Femur (tissue), 1 donor: ENCODE measurements around the gene POLD4.

Experiments
- DNase-seq: peaks from one replicate; pipeline ENCODE4 v3.0.0-alpha.2; 2017

Gene POLD4

GRCh38 chr11:67387518-67387917, 34.2 kb upstream of the POLD4 start:
- DNase-seq = no peak

DNA sequence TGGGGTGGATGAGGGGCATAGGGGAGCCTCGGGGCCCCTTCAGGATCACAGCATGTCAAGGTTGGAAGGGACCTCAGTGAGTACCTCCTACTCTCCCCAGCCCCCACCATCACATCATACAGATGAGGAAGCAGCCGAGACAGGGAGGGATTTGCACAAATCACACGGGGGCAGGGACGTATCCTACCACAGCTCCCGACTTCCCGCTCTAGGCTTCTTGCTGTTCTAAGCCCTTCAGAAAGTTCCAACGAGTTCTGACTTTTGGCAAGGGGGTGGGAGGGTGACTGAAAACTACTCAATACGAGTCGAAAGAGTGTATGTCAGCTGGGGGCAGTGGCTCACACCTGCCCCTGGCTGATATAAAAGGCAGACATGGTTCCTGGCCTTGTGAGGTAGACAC, 33.7 kb upstream of the POLD4 start:
- DNase-seq = no peak

GRCh38 chr11:67384851-67385366, 31.6 kb upstream of the POLD4 start:
- DNase-seq = no peak

DNA sequence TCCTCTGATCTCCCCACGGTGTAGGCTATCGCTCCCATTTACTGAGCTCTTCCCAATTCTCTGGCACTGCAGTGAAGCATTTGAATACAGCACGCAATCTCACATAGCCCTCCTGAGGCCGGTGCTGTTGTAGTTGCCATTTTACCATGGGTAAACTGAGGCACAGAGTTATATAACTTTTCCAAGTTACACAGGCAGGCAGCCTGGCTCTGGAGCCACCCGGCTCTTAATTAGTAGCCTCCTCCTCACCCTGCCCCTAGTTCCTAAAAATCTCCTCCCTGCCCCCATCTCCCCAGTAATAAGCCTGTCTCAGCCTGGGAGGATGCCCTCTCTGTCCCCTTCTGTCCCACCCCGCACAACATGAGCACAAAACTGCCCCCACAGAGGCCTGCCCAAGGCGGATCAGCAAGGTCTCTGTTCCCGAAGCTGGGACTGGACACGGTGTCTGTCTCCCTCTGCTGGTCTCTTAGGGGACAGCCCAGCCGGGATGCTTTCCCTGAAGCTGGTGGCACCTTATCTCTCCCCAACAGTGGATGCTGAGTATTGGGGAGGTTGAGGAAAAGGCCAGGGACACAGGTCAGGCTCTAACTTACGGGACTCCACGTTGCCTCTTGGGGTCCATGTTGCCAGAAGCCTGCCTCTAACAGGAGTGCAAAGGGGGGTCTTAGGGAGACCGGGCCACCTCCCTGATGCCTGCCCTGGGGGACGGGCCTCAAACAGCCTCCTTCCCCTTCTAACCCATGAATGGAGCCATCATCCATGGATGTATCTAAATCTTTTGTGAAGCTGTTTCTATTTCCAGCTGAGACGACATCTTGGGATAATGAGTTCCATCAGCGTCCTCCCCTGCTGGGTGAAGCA, 29.2 kb upstream of the POLD4 start:
- peak; percentile 87 for DNase-seq

- no peak for DNase-seq
Observed at GRCh38 chr11:67381244-67381972, 28.1 kb upstream of the POLD4 start.

GRCh38 chr11:67379061-67380058, 26.0 kb upstream of the POLD4 start:
- DNase-seq = no peak

- no peak for DNase-seq
Observed at GRCh38 chr11:67378544-67378943, 25.2 kb upstream of the POLD4 start.

DNA sequence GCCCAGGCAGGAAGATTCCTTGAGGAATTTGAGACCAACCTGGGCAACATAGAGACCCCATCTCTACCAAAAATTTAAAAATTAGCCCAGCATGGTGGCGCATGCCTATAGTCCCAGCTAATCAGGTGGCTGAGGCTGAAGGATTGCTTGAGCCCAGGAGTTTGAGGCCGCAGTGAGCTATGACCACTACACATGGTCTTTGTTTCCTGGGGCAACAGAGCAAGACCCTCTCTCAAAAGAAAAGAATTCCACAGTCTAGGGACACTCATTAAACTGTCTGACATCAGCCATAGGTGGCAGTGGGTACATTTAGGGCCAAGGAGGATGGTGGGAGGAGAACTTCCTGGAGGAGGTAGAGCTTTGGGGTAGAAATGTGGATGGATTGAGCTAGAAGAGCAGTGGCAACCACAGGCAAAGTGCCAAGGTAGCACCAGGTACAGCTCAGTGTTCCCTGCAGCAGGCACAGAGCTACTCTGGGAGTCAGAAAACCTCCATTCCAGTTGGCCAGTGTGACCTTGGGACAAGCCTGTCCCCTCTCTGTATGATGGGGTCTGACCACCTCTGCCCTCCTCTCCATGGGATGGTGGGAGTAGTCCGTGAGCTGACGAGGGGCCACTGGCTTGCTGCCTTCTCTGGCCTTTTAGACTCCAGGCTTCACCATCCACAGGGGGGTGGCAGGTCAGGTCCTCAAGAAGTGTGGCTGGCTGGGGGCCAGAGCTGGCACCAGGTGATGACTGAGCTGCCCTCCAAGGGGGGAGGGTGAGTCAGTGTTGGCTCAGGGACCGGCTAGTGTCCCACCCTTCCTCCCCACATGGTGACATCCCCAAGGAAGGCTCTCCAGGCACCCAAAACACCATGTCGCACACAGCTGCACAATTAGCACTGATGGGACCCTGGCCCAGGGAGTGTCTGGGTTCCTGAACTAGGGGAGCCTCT, 23.8 kb upstream of the POLD4 start:
- no peak for DNase-seq

- no peak for DNase-seq
Observed at GRCh38 chr11:67376063-67376820, 22.9 kb upstream of the POLD4 start.

- DNase-seq = no peak
Observed at GRCh38 chr11:67375320-67376055, 22.1 kb upstream of the POLD4 start.

DNA sequence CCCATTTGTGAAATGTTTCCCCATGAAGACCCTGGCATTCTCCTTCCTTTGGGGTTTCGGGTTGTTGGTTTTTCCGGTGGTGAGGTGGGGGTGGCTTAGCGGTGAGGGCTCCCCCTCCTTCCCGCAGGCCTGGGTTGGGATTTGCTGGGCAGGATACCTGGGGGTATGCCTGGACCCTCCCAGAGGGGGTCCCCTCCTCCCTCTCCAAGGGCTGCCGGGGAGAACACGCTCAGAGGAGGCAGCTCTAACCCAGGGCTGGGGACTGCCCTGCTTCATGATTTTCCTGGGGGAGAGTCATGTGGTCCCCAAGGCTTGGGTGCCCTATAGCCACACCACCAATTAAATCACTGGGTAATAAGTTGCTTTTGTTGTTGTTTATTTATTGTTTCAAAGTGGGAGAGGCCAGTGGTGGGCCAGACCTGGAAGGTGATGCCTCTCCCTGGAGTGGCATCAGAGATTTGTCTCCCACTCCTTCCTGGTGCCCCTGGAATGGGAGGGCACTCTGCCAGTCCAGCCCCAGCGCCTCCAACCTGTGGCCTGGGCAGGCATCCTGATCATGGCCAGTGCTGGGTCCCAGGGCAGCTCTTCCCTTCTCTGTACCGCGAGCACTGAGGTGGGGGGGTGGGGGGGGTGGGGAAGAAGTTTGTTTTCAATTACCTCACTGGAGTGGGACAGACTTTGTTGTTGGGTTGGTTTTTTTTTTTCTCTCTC, 21.4 kb upstream of the POLD4 start:
- DNase-seq = no peak

DNA sequence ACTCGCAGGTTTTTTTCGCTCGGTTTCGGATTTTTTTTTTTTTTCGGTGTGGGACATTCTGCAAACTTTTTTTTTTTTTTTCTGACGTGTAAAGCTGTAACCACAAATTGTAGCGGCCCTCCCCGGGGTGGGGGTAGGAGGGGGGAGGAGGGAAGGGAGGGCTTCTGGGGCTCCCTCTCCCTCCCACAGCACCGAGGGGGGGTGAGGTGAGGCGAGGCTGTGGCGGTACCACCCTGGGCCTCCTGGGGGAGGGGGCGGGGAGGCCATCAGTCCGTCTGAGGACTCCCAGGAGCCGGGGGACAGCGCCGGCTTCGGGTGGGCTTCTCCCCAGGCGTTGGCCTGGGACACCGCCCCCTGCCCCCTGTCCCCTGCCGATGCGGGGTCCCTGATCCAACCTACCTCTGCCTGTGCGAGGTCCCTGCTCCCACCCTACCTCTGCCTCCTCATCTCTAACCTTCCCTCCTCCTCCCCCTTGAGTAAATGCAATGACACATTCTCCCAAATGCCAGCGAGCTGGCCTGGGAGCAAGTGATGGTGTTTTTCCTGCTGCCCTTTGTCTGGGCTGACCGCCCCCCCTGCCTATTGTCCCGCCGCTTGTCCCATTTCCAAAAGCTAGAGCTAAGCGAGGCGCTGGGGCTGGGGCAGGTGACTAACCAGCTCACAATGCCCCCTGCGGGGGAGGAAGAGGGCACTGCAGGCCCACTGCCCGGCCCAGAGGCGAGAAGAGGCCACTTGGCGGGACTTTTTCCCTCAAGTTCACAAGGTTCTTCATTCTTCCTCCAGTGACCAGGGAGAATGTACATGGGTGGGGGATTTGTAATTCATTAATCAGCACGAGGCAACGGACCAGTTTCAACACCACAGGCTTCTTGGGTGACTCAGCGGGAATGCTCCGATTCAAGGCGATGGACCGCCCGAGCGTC, 20.6 kb upstream of the POLD4 start:
- DNase-seq = peak; percentile 74

DNA sequence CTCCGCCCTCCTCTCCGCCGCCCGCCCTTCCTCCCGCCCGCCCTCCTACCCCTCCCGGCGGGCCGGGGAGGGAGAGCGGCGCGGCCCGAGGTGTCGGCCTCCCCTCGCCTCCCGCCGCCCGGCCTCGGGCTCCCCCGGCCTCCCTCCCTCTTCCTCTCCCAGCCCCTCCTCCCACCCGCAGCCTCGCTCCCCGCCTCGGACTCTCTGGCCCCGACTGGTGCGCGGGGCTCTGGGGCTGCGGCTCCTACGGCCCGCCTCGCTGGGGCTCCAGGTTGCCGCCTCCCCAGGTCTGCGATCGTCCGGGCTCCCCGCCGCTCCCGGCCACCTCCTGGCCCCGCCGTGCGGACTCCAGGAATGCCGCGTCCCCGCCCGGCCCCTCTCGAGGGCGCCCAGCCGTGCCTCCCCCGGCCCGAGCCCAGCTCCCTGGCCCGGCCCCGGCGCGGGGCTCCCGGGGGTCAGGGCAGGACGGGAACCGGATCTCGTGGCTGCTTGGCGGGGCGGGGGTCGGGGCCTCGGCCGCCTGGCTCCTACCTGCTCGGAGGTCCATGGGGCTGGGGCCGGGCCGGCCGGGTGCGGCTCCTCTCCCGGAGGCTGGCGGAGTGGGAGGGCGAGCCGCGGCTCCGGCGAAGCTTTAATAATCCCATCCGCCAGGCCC, 19.8 kb upstream of the POLD4 start, which contains the start of gene CLCF1:
Gene CLCF1 (minus strand): TSS at position 606 of the 655 bp plus-strand sequence. CDS start 59 bp downstream, at position 547.
- peak; percentile 81 for DNase-seq

DNA sequence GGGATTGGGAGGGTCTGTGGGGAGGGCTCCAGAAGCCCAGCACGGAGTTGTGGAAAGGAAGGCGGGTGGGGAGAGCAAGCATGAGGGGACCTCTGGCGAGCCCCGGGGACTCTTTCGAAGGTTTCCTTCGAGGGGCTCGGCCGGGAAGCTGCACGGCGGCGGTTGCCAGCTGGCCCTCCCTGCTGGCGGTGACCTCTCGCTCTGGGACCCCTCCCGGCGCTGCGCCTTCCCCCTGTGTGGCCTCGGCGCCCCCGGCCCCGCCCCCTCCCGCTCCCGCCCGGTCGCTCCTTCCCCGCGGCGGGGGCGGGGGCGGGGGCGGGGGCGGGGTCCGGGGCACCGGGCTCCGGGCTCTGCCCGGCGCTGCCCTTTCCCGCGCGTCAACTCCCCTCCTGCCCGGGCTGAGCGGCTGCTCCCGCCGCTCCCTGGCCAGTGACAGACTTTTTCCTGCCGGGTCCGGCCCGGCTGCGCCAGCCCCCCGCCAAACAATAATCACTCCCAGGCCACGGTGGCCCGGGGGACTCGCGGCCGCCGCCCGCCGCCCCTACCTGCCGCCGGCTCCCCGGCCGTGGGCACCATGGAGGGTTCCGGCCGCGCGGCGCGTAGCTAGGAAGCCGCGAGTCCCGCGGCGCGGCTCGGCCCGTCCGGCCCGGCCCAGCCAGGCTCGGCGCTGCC, 19.1 kb upstream of the POLD4 start:
- no peak for DNase-seq

GRCh38 chr11:67371911-67372320, 18.6 kb upstream of the POLD4 start:
- no peak for DNase-seq

GRCh38 chr11:67371189-67371910, 18.0 kb upstream of the POLD4 start:
- DNase-seq = no peak
